ENCODE measurements around the gene SCNN1G. TPM values are rescaled to one million over a fixed set of nuclear protein-coding genes. Genes with fewer than 3 reads are reported as not detected.

SCNN1G gene
- total RNA-seq, 1 experiment from 2014 or later = 1.3 TPM

DNA sequence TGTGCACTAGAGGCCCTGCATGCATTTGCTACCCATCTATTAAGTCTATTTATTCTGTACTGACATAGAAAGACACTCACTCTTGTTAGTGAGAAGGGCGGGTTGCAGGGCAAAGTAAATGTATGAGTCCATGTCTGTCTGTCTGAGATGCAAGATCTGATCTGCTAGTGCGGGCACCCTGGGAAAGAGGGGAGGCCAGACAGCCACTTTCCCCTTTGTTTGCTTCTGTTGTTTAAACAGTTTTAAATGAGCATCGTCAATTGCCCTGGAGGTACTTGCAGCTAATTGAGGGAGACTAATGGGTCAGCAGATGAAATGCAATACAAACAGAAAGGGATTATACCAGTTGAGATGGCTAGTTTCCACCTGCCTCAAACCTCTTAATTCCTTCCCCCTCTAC, 24.9 kb downstream of the SCNN1G start (continued):
- TF ChIP-seq, protein P1, sequence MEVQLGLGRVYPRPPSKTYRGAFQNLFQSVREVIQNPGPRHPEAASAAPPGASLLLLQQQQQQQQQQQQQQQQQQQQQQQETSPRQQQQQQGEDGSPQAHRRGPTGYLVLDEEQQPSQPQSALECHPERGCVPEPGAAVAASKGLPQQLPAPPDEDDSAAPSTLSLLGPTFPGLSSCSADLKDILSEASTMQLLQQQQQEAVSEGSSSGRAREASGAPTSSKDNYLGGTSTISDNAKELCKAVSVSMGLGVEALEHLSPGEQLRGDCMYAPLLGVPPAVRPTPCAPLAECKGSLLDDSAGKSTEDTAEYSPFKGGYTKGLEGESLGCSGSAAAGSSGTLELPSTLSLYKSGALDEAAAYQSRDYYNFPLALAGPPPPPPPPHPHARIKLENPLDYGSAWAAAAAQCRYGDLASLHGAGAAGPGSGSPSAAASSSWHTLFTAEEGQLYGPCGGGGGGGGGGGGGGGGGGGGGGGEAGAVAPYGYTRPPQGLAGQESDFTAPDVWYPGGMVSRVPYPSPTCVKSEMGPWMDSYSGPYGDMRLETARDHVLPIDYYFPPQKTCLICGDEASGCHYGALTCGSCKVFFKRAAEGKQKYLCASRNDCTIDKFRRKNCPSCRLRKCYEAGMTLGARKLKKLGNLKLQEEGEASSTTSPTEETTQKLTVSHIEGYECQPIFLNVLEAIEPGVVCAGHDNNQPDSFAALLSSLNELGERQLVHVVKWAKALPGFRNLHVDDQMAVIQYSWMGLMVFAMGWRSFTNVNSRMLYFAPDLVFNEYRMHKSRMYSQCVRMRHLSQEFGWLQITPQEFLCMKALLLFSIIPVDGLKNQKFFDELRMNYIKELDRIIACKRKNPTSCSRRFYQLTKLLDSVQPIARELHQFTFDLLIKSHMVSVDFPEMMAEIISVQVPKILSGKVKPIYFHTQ (CRISPR knock-in tag; IDR thresholded peaks at IDR 0.05) = no peak

DNA sequence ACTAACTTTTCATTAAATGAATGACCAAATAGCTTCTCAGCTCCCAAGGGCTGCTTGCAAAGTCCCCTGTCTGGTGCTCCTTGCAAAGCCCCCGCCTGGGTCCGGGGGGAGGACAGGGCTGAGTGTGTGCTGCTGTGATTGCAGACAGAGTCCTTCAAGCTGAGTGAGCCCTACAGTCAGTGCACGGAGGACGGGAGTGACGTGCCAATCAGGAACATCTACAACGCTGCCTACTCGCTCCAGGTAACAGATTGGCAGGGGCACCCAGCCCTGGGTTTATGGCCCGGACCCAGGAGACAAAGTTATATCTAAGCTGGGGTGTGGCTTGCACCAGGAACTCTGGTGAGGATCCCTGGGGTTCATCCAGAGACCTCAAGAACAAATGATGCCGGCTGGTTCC, 27.1 kb downstream of the SCNN1G start:
- Mint-ChIP-seq H3K9me3 (no peaks in the 10 kb centered on the region), H3K27ac (no peak overlapping the region), H3K27me3 (ENCODE audit: low read depth) (peaks cover 19% of the 10 kb centered on the region), H3K4me1 (peaks cover 40% of the 10 kb centered on the region), H3K36me3 (no peaks in the 10 kb centered on the region), H3K4me3 (no peak overlapping the region)
- ChIA-PET CTCF (interaction anchor here (1.0 to 2.1 kb wide), 6 partner anchors 9 to 226 kb away, joined by 3 to 10 read pairs (median 6); partner anchors contain the start of gene SCNN1G), POLR2A (interaction anchor here (0.5 to 0.6 kb wide), 2 partner anchors 295 to 879 kb away, joined by 4 to 7 read pairs; no protein-coding TSS in a partner anchor)
- no peak for ATAC-seq
- DNase-seq (ENCODE audit: low spot score) = no peak
- TF ChIP-seq IRF2 (CRISPR knock-in tag; IDR thresholded peaks at IDR 0.05; ENCODE audit: borderline replicate concordance, low read depth) = no peak
- no peak for TF ChIP-seq CREM (CRISPR knock-in tag; IDR thresholded peaks at IDR 0.05)
- TF ChIP-seq ATF2 (CRISPR knock-in tag; IDR thresholded peaks at IDR 0.05; ENCODE audit: borderline replicate concordance, low read depth) = no peak
- TF ChIP-seq NFATC4 (CRISPR knock-in tag; IDR thresholded peaks at IDR 0.05) = no peak
- TF ChIP-seq, protein P2, sequence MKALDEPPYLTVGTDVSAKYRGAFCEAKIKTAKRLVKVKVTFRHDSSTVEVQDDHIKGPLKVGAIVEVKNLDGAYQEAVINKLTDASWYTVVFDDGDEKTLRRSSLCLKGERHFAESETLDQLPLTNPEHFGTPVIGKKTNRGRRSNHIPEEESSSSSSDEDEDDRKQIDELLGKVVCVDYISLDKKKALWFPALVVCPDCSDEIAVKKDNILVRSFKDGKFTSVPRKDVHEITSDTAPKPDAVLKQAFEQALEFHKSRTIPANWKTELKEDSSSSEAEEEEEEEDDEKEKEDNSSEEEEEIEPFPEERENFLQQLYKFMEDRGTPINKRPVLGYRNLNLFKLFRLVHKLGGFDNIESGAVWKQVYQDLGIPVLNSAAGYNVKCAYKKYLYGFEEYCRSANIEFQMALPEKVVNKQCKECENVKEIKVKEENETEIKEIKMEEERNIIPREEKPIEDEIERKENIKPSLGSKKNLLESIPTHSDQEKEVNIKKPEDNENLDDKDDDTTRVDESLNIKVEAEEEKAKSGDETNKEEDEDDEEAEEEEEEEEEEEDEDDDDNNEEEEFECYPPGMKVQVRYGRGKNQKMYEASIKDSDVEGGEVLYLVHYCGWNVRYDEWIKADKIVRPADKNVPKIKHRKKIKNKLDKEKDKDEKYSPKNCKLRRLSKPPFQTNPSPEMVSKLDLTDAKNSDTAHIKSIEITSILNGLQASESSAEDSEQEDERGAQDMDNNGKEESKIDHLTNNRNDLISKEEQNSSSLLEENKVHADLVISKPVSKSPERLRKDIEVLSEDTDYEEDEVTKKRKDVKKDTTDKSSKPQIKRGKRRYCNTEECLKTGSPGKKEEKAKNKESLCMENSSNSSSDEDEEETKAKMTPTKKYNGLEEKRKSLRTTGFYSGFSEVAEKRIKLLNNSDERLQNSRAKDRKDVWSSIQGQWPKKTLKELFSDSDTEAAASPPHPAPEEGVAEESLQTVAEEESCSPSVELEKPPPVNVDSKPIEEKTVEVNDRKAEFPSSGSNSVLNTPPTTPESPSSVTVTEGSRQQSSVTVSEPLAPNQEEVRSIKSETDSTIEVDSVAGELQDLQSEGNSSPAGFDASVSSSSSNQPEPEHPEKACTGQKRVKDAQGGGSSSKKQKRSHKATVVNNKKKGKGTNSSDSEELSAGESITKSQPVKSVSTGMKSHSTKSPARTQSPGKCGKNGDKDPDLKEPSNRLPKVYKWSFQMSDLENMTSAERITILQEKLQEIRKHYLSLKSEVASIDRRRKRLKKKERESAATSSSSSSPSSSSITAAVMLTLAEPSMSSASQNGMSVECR (CRISPR knock-in tag; IDR thresholded peaks at IDR 0.05; ENCODE audit: borderline replicate concordance) = no peak
- no peak for TF ChIP-seq FOXP1 (CRISPR knock-in tag; IDR thresholded peaks at IDR 0.05; ENCODE audit: borderline replicate concordance)
- TF ChIP-seq MYBL2 (CRISPR knock-in tag; IDR thresholded peaks at IDR 0.05) = no peak
- no peak for TF ChIP-seq HMGXB4 (CRISPR knock-in tag; IDR thresholded peaks at IDR 0.05)
- no peak for TF ChIP-seq PRRX2 (CRISPR knock-in tag; IDR thresholded peaks at IDR 0.05)
- no peak for TF ChIP-seq MXD4 (CRISPR knock-in tag; IDR thresholded peaks at IDR 0.05; ENCODE audit: borderline replicate concordance)
- no peak for TF ChIP-seq CBFB (CRISPR knock-in tag; IDR thresholded peaks at IDR 0.05; ENCODE audit: low read depth)
- no peak for TF ChIP-seq ATF1 (CRISPR knock-in tag; IDR thresholded peaks at IDR 0.05)
- TF ChIP-seq, protein P3, sequence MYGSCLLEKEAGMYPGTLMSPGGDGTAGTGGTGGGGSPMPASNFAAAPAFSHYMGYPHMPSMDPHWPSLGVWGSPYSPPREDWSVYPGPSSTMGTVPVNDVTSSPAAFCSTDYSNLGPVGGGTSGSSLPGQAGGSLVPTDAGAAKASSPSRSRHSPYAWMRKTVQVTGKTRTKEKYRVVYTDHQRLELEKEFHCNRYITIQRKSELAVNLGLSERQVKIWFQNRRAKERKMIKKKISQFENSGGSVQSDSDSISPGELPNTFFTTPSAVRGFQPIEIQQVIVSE (CRISPR knock-in tag; IDR thresholded peaks at IDR 0.05; ENCODE audit: borderline replicate concordance) = no peak
- TF ChIP-seq ZNF121 (CRISPR knock-in tag; IDR thresholded peaks at IDR 0.05) = no peak
- TF ChIP-seq, protein P4, sequence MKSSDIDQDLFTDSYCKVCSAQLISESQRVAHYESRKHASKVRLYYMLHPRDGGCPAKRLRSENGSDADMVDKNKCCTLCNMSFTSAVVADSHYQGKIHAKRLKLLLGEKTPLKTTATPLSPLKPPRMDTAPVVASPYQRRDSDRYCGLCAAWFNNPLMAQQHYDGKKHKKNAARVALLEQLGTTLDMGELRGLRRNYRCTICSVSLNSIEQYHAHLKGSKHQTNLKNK (CRISPR knock-in tag; IDR thresholded peaks at IDR 0.05) = no peak
- no peak for TF ChIP-seq GABPB1 (CRISPR knock-in tag; IDR thresholded peaks at IDR 0.05)
- TF ChIP-seq AFF4 (CRISPR knock-in tag; IDR thresholded peaks at IDR 0.05; ENCODE audit: borderline replicate concordance) = no peak
- TF ChIP-seq ZNF232 (CRISPR knock-in tag; IDR thresholded peaks at IDR 0.05) = no peak

Data from WTC11 (cell line).